ENCODE data around the gene EPB41. TPM values are rescaled to one million over a fixed set of nuclear protein-coding genes. Genes with fewer than 3 reads are reported as not detected.

EPB41 gene
- total and polyA plus RNA-seq, 2 experiments from 2014 or later: 26.8 to 112 TPM

- H4K20me1 ChIP-seq (replicated peaks; ENCODE audit: insufficient read depth): no peaks in the 10 kb centered on the region; the same call in 1 of the 2 replicates
- no peaks in the 10 kb centered on the region for H3K9me2 ChIP-seq (ENCODE audit: insufficient read depth)
- H3K9me3 Mint-ChIP-seq: no peaks in the 10 kb centered on the region
- no peaks in the 10 kb centered on the region for H3K36me3 ChIP-seq (ENCODE audit: insufficient read depth)
- H3K36me3 Mint-ChIP-seq (ENCODE audit: low read depth): peaks cover 12% of the 10 kb centered on the region; the same call in 2 of the 3 replicates
- no peak overlapping the region for H3K4me3 ChIP-seq
- no peak for TF ChIP-seq ZNF114 (CRISPR knock-in tag; IDR thresholded peaks at IDR 0.05)
- no peak for TF ChIP-seq POLR2AphosphoS5 (IDR thresholded peaks at IDR 0.05; ENCODE audit: low read depth)
- TF ChIP-seq ZNF462 (CRISPR knock-in tag; IDR thresholded peaks at IDR 0.05): no peak
- TF ChIP-seq EZH2phosphoT487 (IDR thresholded peaks at IDR 0.05; ENCODE audit: unreplicated experiment): no peak
- TF ChIP-seq ETS1 (IDR thresholded peaks at IDR 0.05): no peak
- no peak for TF ChIP-seq ZNF331 (CRISPR knock-in tag; IDR thresholded peaks at IDR 0.05; ENCODE audit: low read depth)
- TF ChIP-seq JUNB (IDR thresholded peaks at IDR 0.05; ENCODE audit: unreplicated experiment): no peak
- no peak for TF ChIP-seq NANOG (IDR thresholded peaks at IDR 0.05; ENCODE audit: borderline replicate concordance)
- no peak for TF ChIP-seq STAT1 (IDR thresholded peaks at IDR 0.05; ENCODE audit: unreplicated experiment)
- TF ChIP-seq CTCF (conservative IDR thresholded peaks at IDR 0.05; ENCODE audit: low read depth in 2 of 2): no peak
- TF ChIP-seq CREB1 (CRISPR knock-in tag; IDR thresholded peaks at IDR 0.05; ENCODE audit: low read depth): no peak
- no peak for TF ChIP-seq REST (IDR thresholded peaks at IDR 0.05; ENCODE audit: unreplicated experiment)
- TF ChIP-seq EZH2 (IDR thresholded peaks at IDR 0.05; ENCODE audit: low read depth, unreplicated experiment): no peak
- no peaks in the 10 kb centered on the region for H3F3A ChIP-seq (replicated peaks; ENCODE audit: low read depth)
- ATAC-seq (no peak), DNase-seq (ENCODE audit: low spot score) (no peak)
- no peaks in the 10 kb centered on the region for H3K27me3 ChIP-seq (ENCODE audit: insufficient read depth)
- H3K27ac Mint-ChIP-seq: no peak overlapping the region
- no peaks in the 10 kb centered on the region for H3K79me2 ChIP-seq (replicated peaks; ENCODE audit: insufficient read depth)
- H2AFZ ChIP-seq: no peak overlapping the region
- peaks cover 9% of the 10 kb centered on the region; the same call in 1 of the 2 replicates for H3K4me1 ChIP-seq (ENCODE audit: insufficient read depth)
- no peak overlapping the region for H3K4me3 Mint-ChIP-seq
- H3K27me3 Mint-ChIP-seq (ENCODE audit: insufficient read depth, low read depth, poor library complexity): no peaks in the 10 kb centered on the region
- peaks cover 7% of the 10 kb centered on the region; the same call in 2 of the 3 replicates for H3K4me1 Mint-ChIP-seq
- H3K4me2 ChIP-seq: no peak overlapping the region
- H3K27ac ChIP-seq (ENCODE audit: low read depth): no peak overlapping the region
Observed at GRCh38 chr1:29032841-29033240, 118.5 kb downstream of the EPB41 start.
